Upper lobe of left lung (tissue), 6 donors: Measurements from ENCODE around the gene RMND5B. TPM values are rescaled to one million over a fixed set of nuclear protein-coding genes. Genes with fewer than 3 reads are reported as not detected.

Experiments
- ATAC-seq, 2 donors: fragments of 200-7000 bp; cut with Tn5 transposase; one replicate each; pipeline ENCODE4 v1.9.1; 2022; ENCODE audit warnings: mild to moderate bottlenecking in 2 of 2, moderate library complexity in 2 of 2; ENCODE audit not compliant: low FRiP score in 2 of 2
- DNase-seq, 2 donors: peaks; one replicate each; pipeline ENCODE4 v3.0.0-alpha.2; 2019 to 2020
- H3K27ac ChIP-seq, 4 donors: fragments of 200-600 bp; sonication (generic); one replicate each; pipeline ENCODE4 v1.5.1; 2016 to 2019
- H3K27me3 ChIP-seq, 4 donors: fragments of 200-600 bp; sonication (generic); one replicate each; pipeline ENCODE4 v1.5.1; 2017 to 2019
- H3K36me3 ChIP-seq, 4 donors: fragments of 200-600 bp; sonication (generic); one replicate each; pipeline ENCODE4 v1.5.1; 2016 to 2019
- H3K4me1 ChIP-seq, 4 donors: fragments of 200-600 bp; sonication (generic); one replicate each; pipeline ENCODE4 v1.5.1; 2018 to 2019
- H3K4me3 ChIP-seq, 4 donors: fragments of 200-600 bp; sonication (generic); one replicate each; pipeline ENCODE4 v1.5.1; 2017 to 2019; ENCODE audit warnings: mild to moderate bottlenecking in 2 of 4, moderate library complexity in 1 of 4
- H3K9me3 ChIP-seq, 4 donors: fragments of 200-600 bp; sonication (generic); one replicate each; pipeline ENCODE4 v1.5.1; 2018 to 2019
- EP300 ChIP-seq, 4 donors: sonication (generic); formaldehyde crosslinking; IDR thresholded peaks; one replicate each; pipeline ENCODE4 v1.5.1; 2017; ENCODE audit warnings: antibody characterized with exemption in 4 of 4, control low read depth in 2 of 4
- POLR2A ChIP-seq, 4 donors: fragments of 450-650 bp; IDR thresholded peaks; one replicate each; pipeline ENCODE4 v1.5.1; 2016 to 2017; ENCODE audit warnings: antibody characterized with exemption in 4 of 4, mild to moderate bottlenecking in 2 of 4
- POLR2AphosphoS5 ChIP-seq, 2 donors: sonication (generic); formaldehyde crosslinking; IDR thresholded peaks; one replicate each; pipeline ENCODE4 v1.5.1; 2017; ENCODE audit warnings: antibody characterized with exemption in 2 of 2
- WGBS, 2 donors: methylation state at CpG; one replicate each; pipeline ENCODE4 v1.1.5; 2017 to 2018; 5-methylcytosine and 5-hydroxymethylcytosine counted together
- total RNA-seq, 6 donors: library from RNA; depleted of rRNA in 4 of 6; stranded (reverse); fragments of >200 nt in 4 of 6; gene quantifications; one replicate each; pipeline versions ENCODE4 v1.1.0 to v1.2.1, GENCODE V29; 2016 to 2021
- TF ChIP-seq, protein P1 (sequence below), 6 experiments: fragments of 450-650 bp in 4 of 6; fragments of 200-600 bp in 2 of 6; sonication (generic) in 2 of 6; IDR thresholded peaks; one replicate each; pipeline ENCODE4 v1.5.1; 2016 to 2019; ENCODE audit warnings: antibody characterized with exemption in 6 of 6
- donor health status: DM: no; HTN: no; CAD: no; lungs with moderate emphysema.
- donor health status: DM: no; HTN: yes; CAD: no; lungs with severe emphysema.

Gene RMND5B
- total RNA-seq, 6 donors from 2014 or later, result 36.2 to 70.2 (median 46.0) TPM

DNA sequence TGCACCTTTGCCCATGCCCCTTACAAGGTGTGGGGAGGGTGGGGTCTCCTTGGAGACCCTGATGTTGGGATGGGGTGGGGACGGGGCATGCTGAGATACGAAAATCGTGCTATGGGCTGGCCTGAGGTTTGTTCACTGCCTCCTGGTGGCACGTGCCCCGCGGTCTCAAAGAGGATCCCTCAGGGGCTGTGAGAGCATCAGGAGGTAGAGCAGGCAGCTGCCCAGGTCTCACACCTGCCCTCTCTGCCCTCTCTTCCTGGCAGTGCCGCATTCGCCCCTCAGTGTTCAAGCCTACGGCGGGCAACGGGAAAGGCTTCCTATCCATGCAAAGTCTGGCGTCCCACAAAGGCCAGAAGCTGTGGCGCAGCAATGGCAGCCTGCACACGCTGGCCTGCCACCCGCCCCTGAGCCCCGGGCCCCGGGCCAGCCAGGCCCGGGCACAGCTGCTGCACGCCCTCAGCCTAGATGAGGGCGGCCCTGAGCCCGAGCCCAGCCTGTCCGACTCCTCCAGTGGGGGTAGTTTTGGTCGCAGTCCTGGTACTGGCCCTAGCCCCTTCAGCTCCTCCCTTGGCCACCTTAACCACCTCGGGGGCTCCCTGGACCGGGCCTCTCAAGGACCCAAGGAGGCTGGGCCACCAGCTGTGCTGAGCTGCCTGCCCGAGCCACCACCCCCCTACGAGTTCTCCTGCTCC lies 10.8 kb upstream of the RMND5B start:
- Histone ChIP-seq H3K4me1 (peaks cover 24 to 71% (median 35%) of the 10 kb centered on the region in 4 donors), H3K4me3 (no peak overlapping the region), H3K27me3 (peaks cover 0 to 10% (median 3%) of the 10 kb centered on the region in 4 donors), H3K36me3 (peaks cover 0 to 4% (median 0%) of the 10 kb centered on the region in 4 donors), H3K27ac (peak overlapping the region in 2 of 4 donors; percentile 13 to 79), H3K9me3 (no peaks in the 10 kb centered on the region)
- ATAC-seq (no peak), DNase-seq (peak in 1 of 2 donors; percentile 62)
- WGBS, 2 donors, result 90 to 97% methylated on average over 12 to 27 of the region's 27 CpGs
- TF ChIP-seq EP300 (IDR thresholded peaks at IDR 0.05) (no peak), POLR2A (IDR thresholded peaks at IDR 0.05) (no peak), POLR2AphosphoS5 (IDR thresholded peaks at IDR 0.05) (no peak)
- TF ChIP-seq, protein P1, sequence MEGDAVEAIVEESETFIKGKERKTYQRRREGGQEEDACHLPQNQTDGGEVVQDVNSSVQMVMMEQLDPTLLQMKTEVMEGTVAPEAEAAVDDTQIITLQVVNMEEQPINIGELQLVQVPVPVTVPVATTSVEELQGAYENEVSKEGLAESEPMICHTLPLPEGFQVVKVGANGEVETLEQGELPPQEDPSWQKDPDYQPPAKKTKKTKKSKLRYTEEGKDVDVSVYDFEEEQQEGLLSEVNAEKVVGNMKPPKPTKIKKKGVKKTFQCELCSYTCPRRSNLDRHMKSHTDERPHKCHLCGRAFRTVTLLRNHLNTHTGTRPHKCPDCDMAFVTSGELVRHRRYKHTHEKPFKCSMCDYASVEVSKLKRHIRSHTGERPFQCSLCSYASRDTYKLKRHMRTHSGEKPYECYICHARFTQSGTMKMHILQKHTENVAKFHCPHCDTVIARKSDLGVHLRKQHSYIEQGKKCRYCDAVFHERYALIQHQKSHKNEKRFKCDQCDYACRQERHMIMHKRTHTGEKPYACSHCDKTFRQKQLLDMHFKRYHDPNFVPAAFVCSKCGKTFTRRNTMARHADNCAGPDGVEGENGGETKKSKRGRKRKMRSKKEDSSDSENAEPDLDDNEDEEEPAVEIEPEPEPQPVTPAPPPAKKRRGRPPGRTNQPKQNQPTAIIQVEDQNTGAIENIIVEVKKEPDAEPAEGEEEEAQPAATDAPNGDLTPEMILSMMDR (IDR thresholded peaks at IDR 0.05), result no peak

DNA sequence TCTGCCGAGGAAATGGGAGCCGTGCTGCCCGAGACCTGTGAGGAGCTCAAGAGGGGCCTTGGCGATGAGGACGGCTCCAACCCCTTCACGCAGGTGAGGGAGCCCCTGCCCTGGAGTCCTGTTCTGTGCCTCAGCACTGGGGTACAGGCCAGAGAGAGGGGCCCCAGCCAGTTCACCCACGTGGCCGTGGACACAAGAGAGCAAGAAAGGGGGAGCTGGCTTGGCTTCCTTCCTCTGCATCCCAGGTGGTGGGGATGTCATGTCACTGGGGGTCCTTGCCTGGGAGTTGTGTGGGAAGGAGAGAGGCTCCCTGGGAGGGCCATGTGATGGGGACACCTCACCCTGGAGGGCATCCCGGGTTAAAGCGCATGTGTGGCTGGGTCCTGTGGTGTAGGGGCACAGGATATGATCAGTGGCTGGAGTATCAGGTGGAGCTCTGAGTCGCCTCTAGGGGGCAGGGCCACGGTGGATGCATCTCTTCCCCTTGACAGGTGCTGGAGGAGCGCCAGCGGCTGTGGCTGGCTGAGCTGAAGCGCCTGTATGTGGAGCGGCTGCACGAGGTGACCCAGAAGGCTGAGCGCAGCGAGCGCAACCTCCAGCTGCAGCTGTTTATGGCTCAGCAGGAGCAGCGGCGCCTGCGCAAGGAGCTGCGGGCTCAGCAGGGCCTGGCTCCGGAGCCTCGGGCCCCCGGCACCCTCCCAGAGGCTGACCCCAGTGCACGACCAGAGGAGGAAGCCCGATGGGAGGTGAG lies 10.0 kb upstream of the RMND5B start:
- Histone ChIP-seq H3K27ac (peak overlapping the region in 2 of 4 donors; percentile 13 to 79), H3K9me3 (no peaks in the 10 kb centered on the region), H3K4me1 (peaks cover 27 to 64% (median 38%) of the 10 kb centered on the region in 4 donors), H3K36me3 (peaks cover 0 to 4% (median 0%) of the 10 kb centered on the region in 4 donors), H3K27me3 (peaks cover 0 to 3% (median 0%) of the 10 kb centered on the region in 4 donors), H3K4me3 (no peak overlapping the region)
- 43 to 62% methylated on average over 12 to 24 of the region's 29 CpGs for WGBS, 2 donors
- ATAC-seq, result peak; percentile 23 to 47
- DNase-seq, result peak; percentile 77 to 89
- TF ChIP-seq POLR2A (IDR thresholded peaks at IDR 0.05) (no peak), POLR2AphosphoS5 (IDR thresholded peaks at IDR 0.05) (no peak), EP300 (IDR thresholded peaks at IDR 0.05) (no peak)
- TF ChIP-seq, protein P1 (IDR thresholded peaks at IDR 0.05), result peak in 5 of 6 experiments; percentile 16 to 59 (median 50)

GRCh38 chr5:178121391-178122276 lies 9.2 kb upstream of the RMND5B start:
- H3K27ac ChIP-seq, result peak overlapping the region in 2 of 4 donors; percentile 2 to 15
- peaks cover 20 to 56% (median 35%) of the 10 kb centered on the region in 4 donors for H3K4me1 ChIP-seq
- H3K36me3 ChIP-seq, result peaks cover 0 to 4% (median 0%) of the 10 kb centered on the region in 4 donors
- ATAC-seq, result no peak
- no peaks in the 10 kb centered on the region for H3K27me3 ChIP-seq
- 78 to 86% methylated on average over 33 to 36 of the region's 38 CpGs for WGBS, 2 donors
- H3K9me3 ChIP-seq, result no peaks in the 10 kb centered on the region
- H3K4me3 ChIP-seq, result no peak overlapping the region
- DNase-seq, result peak in 1 of 2 donors; percentile 78
- no peak for TF ChIP-seq POLR2AphosphoS5 (IDR thresholded peaks at IDR 0.05)
- TF ChIP-seq POLR2A (IDR thresholded peaks at IDR 0.05), result no peak
- no peak for TF ChIP-seq EP300 (IDR thresholded peaks at IDR 0.05)
- TF ChIP-seq, protein P1 (IDR thresholded peaks at IDR 0.05), result no peak

- Histone ChIP-seq H3K27me3 (no peaks in the 10 kb centered on the region), H3K36me3 (peaks cover 0 to 4% (median 0%) of the 10 kb centered on the region in 4 donors), H3K27ac (peak overlapping the region in 1 of 4 donors; percentile 15), H3K4me3 (no peak overlapping the region), H3K9me3 (no peaks in the 10 kb centered on the region), H3K4me1 (peaks cover 18 to 55% (median 29%) of the 10 kb centered on the region in 4 donors)
- 85 to 98% methylated on average over 5 of the region's 5 CpGs for WGBS, 2 donors
- DNase-seq (no peak), ATAC-seq (no peak)
- TF ChIP-seq POLR2AphosphoS5 (IDR thresholded peaks at IDR 0.05) (no peak), EP300 (IDR thresholded peaks at IDR 0.05) (no peak), POLR2A (IDR thresholded peaks at IDR 0.05) (no peak)
- TF ChIP-seq, protein P1 (IDR thresholded peaks at IDR 0.05), result no peak
Measured at GRCh38 chr5:178122346-178122745, 8.5 kb upstream of the RMND5B start.
